WI38 (cell line): Measurements from ENCODE around the gene HAP1.
"Not testable (repeated sequence)": the region's sequence is repeated elsewhere in the genome, so short reads cannot be mapped to it uniquely, and the experiment has no call there.

Experiments
- H3K4me3 ChIP-seq: 2 replicates; pipeline ENCODE4 v1.5.1; 2011; ENCODE audit warnings: low read depth, mild to moderate bottlenecking, control low read depth, low read length
- CTCF ChIP-seq: IDR thresholded peaks from 2 replicates; pipeline ENCODE4 v1.5.1; 2012; ENCODE audit warnings: low read depth, mild to moderate bottlenecking, control low read depth, low read length

HAP1 gene

GRCh38 chr17:41688641-41689496 is 45.6 kb downstream of the HAP1 start, which contains the start of gene EIF1:
EIF1 (plus strand) TSS chr17:41688885; CDS start chr17:41689039, 154 bp downstream.
- peak within 1 kb of the TSS; percentile 92 for H3K4me3 ChIP-seq
- TF ChIP-seq CTCF: no peak

- H3K4me3 ChIP-seq: peak overlapping the region; percentile 92
- TF ChIP-seq CTCF: no peak
These were observed 46.4 kb downstream of the HAP1 start for GRCh38 chr17:41687828-41688640.

DNA sequence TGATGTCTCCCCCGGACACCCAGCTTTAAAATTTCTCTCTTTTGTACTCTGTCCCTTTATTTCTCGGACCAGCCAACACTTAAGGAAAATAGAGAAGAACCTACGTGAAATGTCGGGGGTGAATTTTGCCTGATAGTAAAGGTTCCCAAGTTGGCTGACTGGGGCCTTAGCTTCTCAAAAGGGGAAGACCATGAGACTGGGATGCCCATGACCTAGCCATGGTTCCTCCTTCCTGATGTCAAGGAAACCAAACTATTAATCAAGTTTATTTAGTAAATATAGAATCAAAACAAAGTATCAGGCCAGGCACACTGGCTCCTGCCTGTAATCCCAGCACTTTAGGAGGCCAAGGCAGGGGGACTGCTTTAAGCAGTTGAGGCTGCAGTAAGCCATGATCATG is 48.2 kb downstream of the HAP1 start:
- H3K4me3 ChIP-seq: no peak overlapping the region
- TF ChIP-seq CTCF: no peak

GRCh38 chr17:41685753-41686152 is 48.7 kb downstream of the HAP1 start:
- not testable (repeated sequence) for H3K4me3 ChIP-seq

- H3K4me3 ChIP-seq: no peak overlapping the region
- TF ChIP-seq CTCF: no peak
These were observed 50.4 kb downstream of the HAP1 start for GRCh38 chr17:41684035-41684434.

GRCh38 chr17:41683441-41684007 is 50.9 kb downstream of the HAP1 start:
- H3K4me3 ChIP-seq: no peak overlapping the region
- no peak for TF ChIP-seq CTCF

DNA sequence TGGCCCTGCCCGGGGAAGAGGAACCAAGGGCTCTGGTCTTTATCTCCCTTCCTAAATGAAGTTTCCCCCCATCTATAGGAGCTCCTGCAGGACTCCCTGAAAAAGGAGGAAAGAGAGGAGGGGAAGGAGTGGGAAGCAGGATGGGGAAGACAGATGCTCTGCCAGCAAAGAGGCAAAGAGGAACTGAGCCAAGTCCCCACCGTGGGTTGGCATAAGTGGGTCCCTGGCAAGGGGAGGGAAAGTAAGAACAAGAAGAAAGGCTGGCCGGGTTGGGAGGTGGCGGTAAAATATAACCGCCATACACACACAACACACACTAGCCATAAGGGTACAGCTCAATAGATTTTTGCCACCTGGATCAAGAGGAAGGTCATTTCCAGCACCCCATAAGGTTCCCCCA is 51.8 kb downstream of the HAP1 start:
- no peak overlapping the region for H3K4me3 ChIP-seq
- TF ChIP-seq CTCF: no peak
